GM12872 (cell line): ENCODE results near the gene TNK2.

Experiments
- TF ChIP-seq, protein P1 (sequence below): IDR thresholded peaks from 3 replicates; pipeline ENCODE4 v1.5.1; 2011; ENCODE audit warnings: low read depth, mild to moderate bottlenecking, low read length, moderate library complexity; ENCODE audit not compliant: insufficient read depth

Gene TNK2

DNA sequence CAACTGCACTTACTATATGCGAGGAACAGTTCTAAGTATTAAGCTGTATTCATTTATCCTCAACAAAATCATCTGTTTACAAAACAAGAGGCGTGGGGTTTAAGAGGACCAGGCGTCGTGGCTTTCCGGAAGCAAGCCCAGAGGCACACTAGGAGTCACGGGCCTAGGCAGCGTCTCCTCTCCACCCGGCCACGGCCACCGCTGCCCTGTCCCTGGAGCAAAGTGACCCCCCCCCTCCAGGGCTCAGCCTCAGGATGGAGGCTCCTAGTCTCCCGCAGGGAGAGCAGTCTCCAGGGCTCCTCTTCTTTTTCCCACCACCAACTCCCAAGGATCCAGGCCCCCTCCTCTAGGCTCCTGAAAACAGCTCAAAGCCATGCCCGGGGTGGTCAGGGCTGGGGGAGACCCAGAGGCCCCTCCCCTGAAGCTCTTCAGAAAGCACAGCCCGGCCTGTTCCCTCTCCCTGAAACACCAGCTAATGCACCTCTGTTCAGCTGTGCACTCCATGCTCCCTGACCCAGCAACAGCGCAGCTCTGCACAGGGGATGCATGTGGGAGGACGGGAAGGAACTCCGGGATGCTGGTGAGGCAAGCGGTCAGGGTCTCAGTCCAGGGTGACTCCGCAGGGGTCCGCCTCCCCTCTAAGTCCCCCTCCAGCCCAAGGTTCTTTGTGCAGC is 16.8 kb downstream of the TNK2 start:
- TF ChIP-seq, protein P1, sequence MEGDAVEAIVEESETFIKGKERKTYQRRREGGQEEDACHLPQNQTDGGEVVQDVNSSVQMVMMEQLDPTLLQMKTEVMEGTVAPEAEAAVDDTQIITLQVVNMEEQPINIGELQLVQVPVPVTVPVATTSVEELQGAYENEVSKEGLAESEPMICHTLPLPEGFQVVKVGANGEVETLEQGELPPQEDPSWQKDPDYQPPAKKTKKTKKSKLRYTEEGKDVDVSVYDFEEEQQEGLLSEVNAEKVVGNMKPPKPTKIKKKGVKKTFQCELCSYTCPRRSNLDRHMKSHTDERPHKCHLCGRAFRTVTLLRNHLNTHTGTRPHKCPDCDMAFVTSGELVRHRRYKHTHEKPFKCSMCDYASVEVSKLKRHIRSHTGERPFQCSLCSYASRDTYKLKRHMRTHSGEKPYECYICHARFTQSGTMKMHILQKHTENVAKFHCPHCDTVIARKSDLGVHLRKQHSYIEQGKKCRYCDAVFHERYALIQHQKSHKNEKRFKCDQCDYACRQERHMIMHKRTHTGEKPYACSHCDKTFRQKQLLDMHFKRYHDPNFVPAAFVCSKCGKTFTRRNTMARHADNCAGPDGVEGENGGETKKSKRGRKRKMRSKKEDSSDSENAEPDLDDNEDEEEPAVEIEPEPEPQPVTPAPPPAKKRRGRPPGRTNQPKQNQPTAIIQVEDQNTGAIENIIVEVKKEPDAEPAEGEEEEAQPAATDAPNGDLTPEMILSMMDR: no peak

DNA sequence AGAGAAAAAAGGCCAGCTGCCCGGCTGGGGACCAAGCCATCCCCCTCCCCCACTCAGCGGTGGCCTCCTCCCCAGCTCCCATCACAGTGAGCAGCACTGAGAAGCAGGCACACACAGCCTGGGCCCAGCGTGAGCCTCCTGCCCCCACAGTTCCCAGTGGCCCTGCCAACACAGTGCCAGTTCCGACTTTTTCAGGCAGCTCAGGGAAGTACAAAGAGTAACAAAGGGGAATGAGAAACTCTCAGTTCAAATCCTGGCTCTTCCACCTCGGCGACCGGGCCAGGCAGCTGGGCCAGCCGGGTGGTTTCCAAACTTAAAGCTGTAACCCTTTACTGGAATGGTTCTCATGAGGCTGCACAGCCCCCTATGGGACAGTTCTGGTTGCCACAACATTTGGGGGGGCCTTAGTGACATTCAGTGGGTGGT is 18.5 kb downstream of the TNK2 start:
- TF ChIP-seq, protein P1: no peak

DNA sequence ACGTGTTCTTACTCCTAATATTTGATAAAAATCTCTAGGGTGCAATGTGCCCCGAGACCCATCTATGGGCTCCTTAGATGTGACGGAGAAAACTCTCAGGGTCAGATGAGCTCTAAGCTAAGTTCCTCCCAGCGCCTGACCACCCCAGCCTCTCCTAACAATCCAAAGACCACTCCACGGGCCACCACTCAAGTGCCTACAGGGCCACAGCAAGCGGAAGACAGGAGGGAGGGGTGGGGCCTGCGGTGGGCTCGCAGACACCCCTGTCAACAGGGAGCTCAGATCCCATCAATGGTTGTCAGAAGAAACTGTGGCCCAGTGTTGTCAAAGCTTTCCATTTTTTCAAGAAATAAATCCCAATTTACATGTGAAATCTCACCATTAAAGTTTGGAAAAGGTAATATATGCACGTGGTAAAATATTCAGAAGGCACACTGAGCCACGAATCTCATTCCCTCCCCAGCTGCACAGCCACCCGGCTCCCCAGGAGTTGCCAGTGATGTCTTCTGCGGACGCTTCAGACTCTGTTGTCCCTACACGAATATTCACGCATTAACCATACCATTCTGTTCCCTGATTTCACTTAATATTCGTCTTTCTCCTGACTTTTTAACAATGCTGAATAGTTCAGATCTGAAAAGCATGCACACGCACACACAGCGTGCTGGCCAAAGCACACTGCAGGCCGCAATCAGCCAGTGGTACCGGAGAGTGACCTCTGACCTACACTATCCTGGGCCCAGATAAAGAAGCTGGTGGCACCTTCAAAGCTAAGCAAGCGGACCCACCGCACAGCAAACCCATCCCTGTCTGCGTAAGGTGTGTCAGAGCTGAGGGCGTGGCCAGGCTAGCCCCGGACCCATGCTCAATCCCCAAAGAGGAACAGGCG is 19.1 kb downstream of the TNK2 start:
- TF ChIP-seq, protein P1: no peak

DNA sequence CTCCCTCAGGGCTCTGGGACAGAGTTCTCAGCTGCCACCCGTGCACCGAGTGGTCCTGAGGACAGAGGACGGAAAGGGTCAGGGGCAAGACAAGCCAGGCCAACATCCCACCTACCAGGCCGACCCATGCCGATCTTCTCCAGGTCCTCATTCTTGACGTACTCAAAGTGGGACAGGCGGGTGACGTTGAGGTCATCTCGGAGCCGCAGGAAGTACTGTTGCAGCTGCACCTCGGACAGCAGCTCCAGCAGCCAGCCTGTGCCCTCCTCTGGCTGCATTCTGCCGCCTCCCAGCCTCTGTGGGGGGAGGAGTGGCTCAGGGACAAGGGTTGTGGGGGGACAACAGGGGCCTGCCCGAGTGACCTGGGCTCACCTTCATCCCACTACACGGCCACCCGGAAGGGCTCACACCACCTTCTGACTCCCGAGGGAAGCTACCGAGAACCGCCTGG is 20.0 kb downstream of the TNK2 start:
- TF ChIP-seq, protein P1: no peak

DNA sequence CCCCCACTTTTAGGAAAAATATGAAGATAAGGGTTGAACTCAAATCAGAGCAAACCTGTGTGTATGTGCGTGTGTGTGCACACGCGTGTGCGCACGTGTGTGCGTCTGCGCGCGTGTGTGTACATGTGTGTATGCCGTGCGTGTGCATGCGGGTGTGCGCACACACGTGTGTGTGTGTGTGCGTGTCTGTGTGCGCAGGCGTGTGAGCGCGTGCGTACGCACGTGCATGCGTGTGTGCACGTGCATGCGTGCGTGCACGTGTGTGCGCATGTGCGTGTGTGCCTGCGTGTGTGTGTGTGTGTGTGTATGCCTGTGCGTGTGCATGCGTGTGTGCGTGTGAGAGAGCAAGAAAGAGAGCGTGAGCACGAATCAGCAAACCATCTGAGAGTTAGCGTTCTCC is 20.7 kb downstream of the TNK2 start:
- TF ChIP-seq, protein P1: no peak

DNA sequence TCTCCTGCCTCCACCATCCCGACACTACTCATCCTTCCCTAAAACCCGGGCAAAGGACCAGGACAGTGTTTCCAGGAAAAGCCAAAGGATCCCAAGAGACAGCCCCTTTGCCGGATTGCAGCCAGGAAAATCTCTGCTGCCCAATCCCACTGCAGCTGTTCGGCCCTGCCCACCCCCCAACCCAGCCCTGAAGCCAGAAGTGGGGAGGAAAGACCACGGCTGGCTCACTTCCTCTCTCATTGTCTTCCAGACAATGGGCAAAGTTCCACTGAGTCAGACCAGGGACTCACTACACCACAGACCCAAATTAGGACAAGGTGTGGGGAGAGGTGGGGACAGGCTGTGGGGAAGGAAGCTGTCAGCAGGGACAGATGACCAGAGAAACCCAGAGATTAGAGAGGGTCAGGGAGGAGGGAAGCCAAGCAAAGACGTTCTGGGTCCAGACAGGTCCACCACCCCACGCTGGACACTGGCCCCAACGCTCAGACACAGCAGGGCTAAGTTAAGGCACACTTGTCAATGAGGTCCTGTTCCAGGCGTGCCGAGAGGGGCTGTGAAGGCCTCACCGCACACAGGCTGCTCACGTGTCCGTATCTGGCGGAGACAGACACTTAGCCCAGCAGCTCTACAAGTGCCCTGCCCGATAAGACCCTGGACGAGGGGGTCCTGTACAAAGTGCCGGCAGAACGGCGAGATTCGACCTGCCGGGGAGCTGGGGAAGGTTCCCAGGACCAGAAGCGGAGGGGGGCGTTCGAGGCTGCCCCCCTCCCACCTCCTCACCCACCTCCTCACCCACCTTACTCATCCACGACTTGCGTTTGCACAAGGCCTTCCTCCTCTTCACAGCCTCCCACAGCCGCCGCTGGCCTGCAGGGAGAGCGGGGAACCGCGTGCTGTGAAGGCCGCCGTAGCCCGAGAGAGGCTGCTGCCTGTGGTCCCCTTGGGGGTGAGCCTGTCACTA is 21.9 kb downstream of the TNK2 start:
- TF ChIP-seq, protein P1: no peak
